ENCODE data around the gene LILRA2. TPM values are rescaled to one million over a fixed set of nuclear protein-coding genes. Genes with fewer than 3 reads are reported as not detected.

Gene LILRA2
- total and polyA plus RNA-seq, 10 of the 15 experiments (the other 5 are each of a cell fraction or from before 2014, with no cell fraction given) = 0.16 to 1.8 (median 0.43) TPM

DNA sequence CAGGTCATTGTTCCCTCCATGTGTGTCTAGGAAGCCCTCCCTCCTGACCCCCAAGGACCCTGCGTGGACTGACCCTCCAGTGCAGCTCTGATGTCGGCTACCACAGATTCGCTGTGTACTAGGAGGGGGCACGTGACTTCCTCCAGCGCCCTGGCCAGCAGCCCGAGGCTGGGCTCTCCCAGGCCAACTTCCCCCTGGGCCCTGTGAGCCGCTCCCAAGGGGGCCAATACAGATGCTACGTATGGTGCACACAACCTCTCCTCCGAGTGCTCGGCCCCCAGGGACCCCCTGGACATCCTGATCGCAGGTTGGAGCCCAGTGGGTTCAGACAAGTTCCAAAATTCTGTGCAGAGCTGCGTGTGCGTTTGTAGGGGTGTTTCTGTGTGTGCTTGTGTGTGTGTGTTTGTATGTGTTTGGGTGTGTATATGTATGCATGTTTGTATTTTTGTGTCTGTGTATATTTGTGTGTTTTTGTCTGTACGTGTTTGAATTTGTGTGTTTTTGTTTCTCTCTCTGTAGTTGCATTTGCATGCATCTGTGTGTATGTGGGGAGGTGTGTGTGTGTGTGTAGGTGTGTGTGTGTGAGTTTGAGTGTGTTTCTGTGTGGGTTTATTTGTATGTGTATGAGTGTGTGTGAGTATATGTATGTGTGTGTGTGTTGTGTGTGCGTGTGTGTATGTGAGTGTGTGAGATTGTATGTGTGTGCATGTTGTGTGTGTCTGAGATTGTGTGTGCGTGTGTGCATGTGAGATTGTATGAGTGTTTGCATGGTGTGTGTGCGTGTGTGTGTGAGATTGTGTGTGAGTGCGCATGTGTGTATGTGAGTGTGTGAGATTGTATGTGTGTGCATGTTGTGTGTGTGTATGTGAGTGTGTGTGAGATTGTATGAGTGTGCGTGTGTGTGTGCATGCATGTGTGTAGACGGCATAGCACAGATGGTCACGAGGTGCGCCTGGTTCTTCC is 21.4 kb upstream of the LILRA2 start (continued):
- TF ChIP-seq HDAC2 (IDR thresholded peaks at IDR 0.05) (no peak), SRF (IDR thresholded peaks at IDR 0.05; ENCODE audit: low read depth in 2 of 2, low read length in 2 of 2) (no peak), SMAD5 (IDR thresholded peaks at IDR 0.05; ENCODE audit: low read depth) (no peak), CBX5 (IDR thresholded peaks at IDR 0.05; ENCODE audit: low read depth) (no peak), ZNF24 (IDR thresholded peaks at IDR 0.05) (no peak), EGR1 (IDR thresholded peaks at IDR 0.05; ENCODE audit: borderline replicate concordance in 1 of 2, low read depth in 2 of 2, low read length in 2 of 2) (no peak), JUNB (IDR thresholded peaks at IDR 0.05) (no peak), BHLHE40 (IDR thresholded peaks at IDR 0.05; ENCODE audit: borderline replicate concordance in 1 of 2, low read depth in 2 of 2, low read length in 1 of 2) (peak; percentile 92 to 93), ZSCAN29 (IDR thresholded peaks at IDR 0.05) (no peak), SREBF2 (IDR thresholded peaks at IDR 0.05; ENCODE audit: low read length) (no peak), MEF2B (IDR thresholded peaks at IDR 0.05; ENCODE audit: partially characterized antibody, poor library complexity, severe bottlenecking) (peak; percentile 98), TAF1 (IDR thresholded peaks at IDR 0.05; ENCODE audit: borderline replicate concordance, low read depth, low read length) (no peak), HDGF (IDR thresholded peaks at IDR 0.05) (peak; percentile 67; the same call in 1 of the 2 replicates), NFIC (IDR thresholded peaks at IDR 0.05; ENCODE audit: low read depth, low read length) (no peak), IRF4 (IDR thresholded peaks at IDR 0.05; ENCODE audit: low read depth, low read length) (no peak), TCF7 (IDR thresholded peaks at IDR 0.05; ENCODE audit: borderline replicate concordance) (no peak), CREM (IDR thresholded peaks at IDR 0.05; ENCODE audit: low read depth) (no peak), EP300 (IDR thresholded peaks at IDR 0.05; ENCODE audit: borderline replicate concordance in 1 of 2, control insufficient read depth in 1 of 2, low read depth in 2 of 2, low read length in 2 of 2) (no peak), CBX3 (IDR thresholded peaks at IDR 0.05; ENCODE audit: borderline replicate concordance, low read depth) (no peak), SP1 (IDR thresholded peaks at IDR 0.05; ENCODE audit: low read depth, low read length) (no peak)
- TF ChIP-seq, protein P1, sequence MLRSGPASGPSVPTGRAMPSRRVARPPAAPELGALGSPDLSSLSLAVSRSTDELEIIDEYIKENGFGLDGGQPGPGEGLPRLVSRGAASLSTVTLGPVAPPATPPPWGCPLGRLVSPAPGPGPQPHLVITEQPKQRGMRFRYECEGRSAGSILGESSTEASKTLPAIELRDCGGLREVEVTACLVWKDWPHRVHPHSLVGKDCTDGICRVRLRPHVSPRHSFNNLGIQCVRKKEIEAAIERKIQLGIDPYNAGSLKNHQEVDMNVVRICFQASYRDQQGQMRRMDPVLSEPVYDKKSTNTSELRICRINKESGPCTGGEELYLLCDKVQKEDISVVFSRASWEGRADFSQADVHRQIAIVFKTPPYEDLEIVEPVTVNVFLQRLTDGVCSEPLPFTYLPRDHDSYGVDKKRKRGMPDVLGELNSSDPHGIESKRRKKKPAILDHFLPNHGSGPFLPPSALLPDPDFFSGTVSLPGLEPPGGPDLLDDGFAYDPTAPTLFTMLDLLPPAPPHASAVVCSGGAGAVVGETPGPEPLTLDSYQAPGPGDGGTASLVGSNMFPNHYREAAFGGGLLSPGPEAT (IDR thresholded peaks at IDR 0.05; ENCODE audit: low read depth) = no peak
- TF ChIP-seq, protein P2, sequence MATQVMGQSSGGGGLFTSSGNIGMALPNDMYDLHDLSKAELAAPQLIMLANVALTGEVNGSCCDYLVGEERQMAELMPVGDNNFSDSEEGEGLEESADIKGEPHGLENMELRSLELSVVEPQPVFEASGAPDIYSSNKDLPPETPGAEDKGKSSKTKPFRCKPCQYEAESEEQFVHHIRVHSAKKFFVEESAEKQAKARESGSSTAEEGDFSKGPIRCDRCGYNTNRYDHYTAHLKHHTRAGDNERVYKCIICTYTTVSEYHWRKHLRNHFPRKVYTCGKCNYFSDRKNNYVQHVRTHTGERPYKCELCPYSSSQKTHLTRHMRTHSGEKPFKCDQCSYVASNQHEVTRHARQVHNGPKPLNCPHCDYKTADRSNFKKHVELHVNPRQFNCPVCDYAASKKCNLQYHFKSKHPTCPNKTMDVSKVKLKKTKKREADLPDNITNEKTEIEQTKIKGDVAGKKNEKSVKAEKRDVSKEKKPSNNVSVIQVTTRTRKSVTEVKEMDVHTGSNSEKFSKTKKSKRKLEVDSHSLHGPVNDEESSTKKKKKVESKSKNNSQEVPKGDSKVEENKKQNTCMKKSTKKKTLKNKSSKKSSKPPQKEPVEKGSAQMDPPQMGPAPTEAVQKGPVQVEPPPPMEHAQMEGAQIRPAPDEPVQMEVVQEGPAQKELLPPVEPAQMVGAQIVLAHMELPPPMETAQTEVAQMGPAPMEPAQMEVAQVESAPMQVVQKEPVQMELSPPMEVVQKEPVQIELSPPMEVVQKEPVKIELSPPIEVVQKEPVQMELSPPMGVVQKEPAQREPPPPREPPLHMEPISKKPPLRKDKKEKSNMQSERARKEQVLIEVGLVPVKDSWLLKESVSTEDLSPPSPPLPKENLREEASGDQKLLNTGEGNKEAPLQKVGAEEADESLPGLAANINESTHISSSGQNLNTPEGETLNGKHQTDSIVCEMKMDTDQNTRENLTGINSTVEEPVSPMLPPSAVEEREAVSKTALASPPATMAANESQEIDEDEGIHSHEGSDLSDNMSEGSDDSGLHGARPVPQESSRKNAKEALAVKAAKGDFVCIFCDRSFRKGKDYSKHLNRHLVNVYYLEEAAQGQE (IDR thresholded peaks at IDR 0.05; ENCODE audit: low read depth, low read length) = no peak

All from GM12878 (cell line).